ENCODE results near the gene ABLIM3. TPM values are rescaled to one million over a fixed set of nuclear protein-coding genes. Genes with fewer than 3 reads are reported as not detected.

The ABLIM3 gene
- total and polyA plus RNA-seq, 2 of the 8 experiments (the other 6 are each of a cell fraction or from before 2014, with no cell fraction given), result 0.36 to 0.56 TPM

GRCh38 chr5:149141224-149141956 is at the start of gene ABLIM3 (continued):
- no peak for TF ChIP-seq BACH1 (IDR thresholded peaks at IDR 0.05; ENCODE audit: low read length)
- no peak for TF ChIP-seq RBBP5 (IDR thresholded peaks at IDR 0.05; ENCODE audit: borderline replicate concordance, low read depth, low read length)
- TF ChIP-seq RNF2 (IDR thresholded peaks at IDR 0.05; ENCODE audit: borderline replicate concordance, low read depth, low read length, missing control alignments, poor library complexity, severe bottlenecking), result no peak
- TF ChIP-seq SUZ12 (IDR thresholded peaks at IDR 0.05; ENCODE audit: low read length), result no peak
- TF ChIP-seq ATF3 (IDR thresholded peaks at IDR 0.05; ENCODE audit: insufficient read depth, low read depth, low read length), result no peak
- no peak for TF ChIP-seq TAF1 (IDR thresholded peaks at IDR 0.05; ENCODE audit: low read depth, low read length)
- peak; percentile 78 for TF ChIP-seq TEAD4 (IDR thresholded peaks at IDR 0.05; ENCODE audit: low read depth, low read length)
- 0 out of 4 replicates have a peak, but pooled peaks of 1 of the 2 experiments have one; percentile 43 for TF ChIP-seq HDAC2 (IDR thresholded peaks at IDR 0.05; ENCODE audit: borderline replicate concordance in 1 of 2, low read depth in 2 of 2, low read length in 2 of 2)
- TF ChIP-seq CHD7 (IDR thresholded peaks at IDR 0.05; ENCODE audit: insufficient replicate concordance, low read length), result no peak
